Measurements from ENCODE around the gene ZNF784.

The ZNF784 gene

DNA sequence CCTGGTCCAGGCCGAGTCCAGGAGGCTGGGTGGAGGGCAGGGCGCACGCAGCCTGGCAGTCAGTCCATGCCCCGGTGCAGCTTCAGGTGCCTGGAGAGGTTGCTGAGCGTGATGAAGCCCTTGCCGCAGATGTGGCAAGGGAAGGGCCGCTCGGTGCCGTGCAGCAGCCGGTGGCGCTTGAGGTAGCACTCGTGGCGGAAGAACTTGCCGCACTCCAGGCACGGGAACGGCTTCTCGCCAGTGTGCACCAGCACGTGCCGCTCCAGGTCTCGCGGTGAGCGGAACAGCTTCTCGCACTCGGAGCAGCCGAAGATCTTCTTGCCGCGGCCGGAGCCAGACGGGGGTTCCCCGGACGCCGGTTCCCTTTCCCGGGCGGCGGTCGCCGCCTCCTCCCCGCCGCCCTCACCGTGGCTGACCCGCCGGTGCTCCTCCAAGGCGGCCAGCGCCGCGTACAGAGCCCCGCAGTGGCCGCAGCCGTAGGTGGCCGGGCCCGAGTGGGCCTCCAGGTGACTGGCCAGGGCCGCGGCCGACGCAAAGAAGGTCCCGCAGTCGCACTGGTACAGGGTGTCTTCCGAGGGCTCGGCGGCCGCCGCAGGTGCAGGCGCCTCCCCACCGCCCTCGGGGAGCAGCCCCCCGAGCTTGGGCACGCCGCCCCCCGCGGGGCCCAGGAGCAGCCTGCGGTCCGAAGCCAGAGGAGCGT is 31.8 kb downstream of the ZNF784 start:
- TF ChIP-seq CTCF (IDR thresholded peaks at IDR 0.05; ENCODE audit: poor library complexity, severe bottlenecking): no peak
- Histone ChIP-seq H3K4me3 (ENCODE audit: severe bottlenecking) (no peak overlapping the region), H3K9me3 (ENCODE audit: severe bottlenecking) (no peaks in the 10 kb centered on the region), H3K27ac (ENCODE audit: poor library complexity, severe bottlenecking) (no peak overlapping the region), H3K4me1 (ENCODE audit: insufficient read depth, poor library complexity, severe bottlenecking) (no peaks in the 10 kb centered on the region), H3K36me3 (ENCODE audit: low read depth) (peaks cover 20% of the 10 kb centered on the region), H3K27me3 (ENCODE audit: insufficient read depth, poor library complexity, severe bottlenecking) (no peaks in the 10 kb centered on the region)
- DNase-seq (ENCODE audit: low spot score) (peak; percentile 57), ATAC-seq (ENCODE audit: low read depth) (no peak)

DNA sequence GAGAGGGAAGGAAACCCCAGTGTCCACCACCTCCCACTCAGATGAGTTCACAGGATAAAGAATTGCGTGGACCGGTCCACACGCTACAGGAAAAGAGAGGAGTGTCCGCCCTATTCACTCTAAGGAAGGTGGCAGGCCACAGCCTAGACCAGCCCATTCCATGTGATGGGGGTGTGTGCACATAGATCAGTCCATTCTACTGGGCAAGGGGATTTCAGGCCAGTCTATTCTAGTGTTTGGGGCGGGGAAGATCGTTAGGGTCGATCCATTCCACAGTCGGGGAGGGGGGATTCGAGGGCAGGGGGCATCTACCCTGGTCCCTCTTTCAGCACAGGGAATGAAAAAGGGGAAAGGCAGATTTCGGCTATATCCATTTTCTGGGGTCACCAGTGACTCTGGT is 32.8 kb downstream of the ZNF784 start:
- Histone ChIP-seq H3K9me3 (ENCODE audit: severe bottlenecking) (no peaks in the 10 kb centered on the region), H3K27me3 (ENCODE audit: insufficient read depth, poor library complexity, severe bottlenecking) (no peaks in the 10 kb centered on the region), H3K4me3 (ENCODE audit: severe bottlenecking) (no peak overlapping the region), H3K4me1 (ENCODE audit: insufficient read depth, poor library complexity, severe bottlenecking) (peaks cover 1% of the 10 kb centered on the region), H3K36me3 (ENCODE audit: low read depth) (peaks cover 13% of the 10 kb centered on the region), H3K27ac (ENCODE audit: poor library complexity, severe bottlenecking) (no peak overlapping the region)
- ATAC-seq (ENCODE audit: low read depth) (no peak), DNase-seq (ENCODE audit: low spot score) (peak; percentile 20)
- no peak for TF ChIP-seq CTCF (IDR thresholded peaks at IDR 0.05; ENCODE audit: poor library complexity, severe bottlenecking)

- Histone ChIP-seq H3K27me3 (ENCODE audit: insufficient read depth, poor library complexity, severe bottlenecking) (no peaks in the 10 kb centered on the region), H3K4me1 (ENCODE audit: insufficient read depth, poor library complexity, severe bottlenecking) (peaks cover 6% of the 10 kb centered on the region), H3K9me3 (ENCODE audit: severe bottlenecking) (no peaks in the 10 kb centered on the region), H3K36me3 (ENCODE audit: low read depth) (peaks cover 9% of the 10 kb centered on the region), H3K4me3 (ENCODE audit: severe bottlenecking) (no peak overlapping the region), H3K27ac (ENCODE audit: poor library complexity, severe bottlenecking) (no peak overlapping the region)
- no peak for ATAC-seq (ENCODE audit: low read depth)
- no peak for TF ChIP-seq CTCF (IDR thresholded peaks at IDR 0.05; ENCODE audit: poor library complexity, severe bottlenecking)
- peak; percentile 19 for DNase-seq (ENCODE audit: low spot score)
Observed at GRCh38 chr19:55590617-55591016, 33.7 kb downstream of the ZNF784 start.

- no peak overlapping the region for H3K27ac ChIP-seq (ENCODE audit: poor library complexity, severe bottlenecking)
- peaks cover 6% of the 10 kb centered on the region for H3K4me1 ChIP-seq (ENCODE audit: insufficient read depth, poor library complexity, severe bottlenecking)
- H3K4me3 ChIP-seq (ENCODE audit: severe bottlenecking): no peak overlapping the region
Observed at GRCh38 chr19:55590109-55590508, 34.3 kb downstream of the ZNF784 start.

More at GRCh38 chr19:55590109-55590508, 34.3 kb downstream of the ZNF784 start:
- TF ChIP-seq CTCF (IDR thresholded peaks at IDR 0.05; ENCODE audit: poor library complexity, severe bottlenecking): no peak
- Histone ChIP-seq H3K9me3 (ENCODE audit: severe bottlenecking) (no peaks in the 10 kb centered on the region), H3K36me3 (ENCODE audit: low read depth) (peaks cover 4% of the 10 kb centered on the region), H3K27me3 (ENCODE audit: insufficient read depth, poor library complexity, severe bottlenecking) (no peaks in the 10 kb centered on the region)
- ATAC-seq (ENCODE audit: low read depth): no peak
- peak; percentile 19 for DNase-seq (ENCODE audit: low spot score)

All from RWPE2 (cell line).